ENCODE results near the gene OTUD3. TPM values are rescaled to one million over a fixed set of nuclear protein-coding genes. Genes with fewer than 3 reads are reported as not detected.

OTUD3 gene
- total and polyA plus RNA-seq, 12 donors: 1.2 to 5.7 (median 3.9) TPM

- Histone ChIP-seq H3K27me3 (no peaks in the 10 kb centered on the region), H3K4me1 (no peaks in the 10 kb centered on the region), H3K36me3 (peaks cover 0 to 100% (median 24%) of the 10 kb centered on the region in 9 donors), H3K9me3 (no peaks in the 10 kb centered on the region), H3K4me3 (no peak overlapping the region), H3K27ac (no peak overlapping the region)
- intact Hi-C loops (cut with DNase I): no loop called here
- DNase-seq (no peak), ATAC-seq (no peak)
- WGBS, 2 donors: 97% methylated on average over 7 of the region's 7 CpGs
- TF ChIP-seq, protein P1, sequence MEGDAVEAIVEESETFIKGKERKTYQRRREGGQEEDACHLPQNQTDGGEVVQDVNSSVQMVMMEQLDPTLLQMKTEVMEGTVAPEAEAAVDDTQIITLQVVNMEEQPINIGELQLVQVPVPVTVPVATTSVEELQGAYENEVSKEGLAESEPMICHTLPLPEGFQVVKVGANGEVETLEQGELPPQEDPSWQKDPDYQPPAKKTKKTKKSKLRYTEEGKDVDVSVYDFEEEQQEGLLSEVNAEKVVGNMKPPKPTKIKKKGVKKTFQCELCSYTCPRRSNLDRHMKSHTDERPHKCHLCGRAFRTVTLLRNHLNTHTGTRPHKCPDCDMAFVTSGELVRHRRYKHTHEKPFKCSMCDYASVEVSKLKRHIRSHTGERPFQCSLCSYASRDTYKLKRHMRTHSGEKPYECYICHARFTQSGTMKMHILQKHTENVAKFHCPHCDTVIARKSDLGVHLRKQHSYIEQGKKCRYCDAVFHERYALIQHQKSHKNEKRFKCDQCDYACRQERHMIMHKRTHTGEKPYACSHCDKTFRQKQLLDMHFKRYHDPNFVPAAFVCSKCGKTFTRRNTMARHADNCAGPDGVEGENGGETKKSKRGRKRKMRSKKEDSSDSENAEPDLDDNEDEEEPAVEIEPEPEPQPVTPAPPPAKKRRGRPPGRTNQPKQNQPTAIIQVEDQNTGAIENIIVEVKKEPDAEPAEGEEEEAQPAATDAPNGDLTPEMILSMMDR (IDR thresholded peaks at IDR 0.05): no peak
Observed at GRCh38 chr1:19903621-19904020, 21.4 kb downstream of the OTUD3 start.

DNA sequence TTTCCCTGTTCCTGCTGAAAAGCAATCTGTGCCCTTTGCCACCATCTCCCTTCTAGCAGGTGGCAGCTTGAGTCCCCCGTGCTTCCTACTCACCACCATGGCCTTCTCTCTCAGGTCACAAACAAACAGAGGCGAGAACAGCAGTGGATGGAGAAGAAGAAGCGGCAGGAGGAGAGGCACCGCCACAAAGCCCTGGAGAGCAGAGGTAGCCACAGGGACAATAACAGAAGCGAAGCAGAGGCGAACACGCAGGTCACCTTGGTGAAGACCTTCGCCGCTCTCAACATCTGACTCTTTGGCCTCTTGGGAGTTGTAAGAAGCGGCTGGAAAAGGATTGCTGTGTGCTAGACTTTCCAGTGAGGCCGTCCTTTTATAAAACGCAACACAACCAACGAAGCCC, 25.3 kb downstream of the OTUD3 start:
- Histone ChIP-seq H3K36me3 (peaks cover 0 to 100% (median 22%) of the 10 kb centered on the region in 9 donors), H3K4me1 (no peaks in the 10 kb centered on the region)
- 93 to 97% methylated on average over 13 of the region's 13 CpGs for WGBS, 2 donors

GRCh38 chr1:19909392-19909791, 27.2 kb downstream of the OTUD3 start:
- WGBS, 2 donors: 90 to 92% methylated on average over 5 of the region's 5 CpGs
- TF ChIP-seq, protein P1 (IDR thresholded peaks at IDR 0.05): no peak
- DNase-seq: no peak
- H3K27me3 ChIP-seq: no peaks in the 10 kb centered on the region
- H3K36me3 ChIP-seq: peaks cover 0 to 100% (median 25%) of the 10 kb centered on the region in 9 donors
- ATAC-seq: no peak
- no peaks in the 10 kb centered on the region for H3K4me1 ChIP-seq
- no peak overlapping the region for H3K27ac ChIP-seq
- no peak overlapping the region for H3K4me3 ChIP-seq
- no peaks in the 10 kb centered on the region for H3K9me3 ChIP-seq
- intact Hi-C loops (cut with DNase I): loop anchor here in 1 of 10 donors (5.0 kb wide), 1 partner anchor 48 kb away; no protein-coding TSS in a partner anchor

More for the DNA sequence above, 25.3 kb downstream of the OTUD3 start:
- intact Hi-C loops (cut with DNase I): loop anchor here in 1 of 10 donors (5.0 kb wide), 1 partner anchor 50 kb away; no protein-coding TSS in a partner anchor
- Histone ChIP-seq H3K9me3 (no peaks in the 10 kb centered on the region), H3K27me3 (no peaks in the 10 kb centered on the region), H3K27ac (no peak overlapping the region), H3K4me3 (no peak overlapping the region)
- DNase-seq: no peak
- no peak for ATAC-seq
- TF ChIP-seq, protein P1 (IDR thresholded peaks at IDR 0.05): no peak

- no peaks in the 10 kb centered on the region for H3K27me3 ChIP-seq
- H3K36me3 ChIP-seq: peaks cover 0 to 99% (median 22%) of the 10 kb centered on the region in 9 donors
- no peaks in the 10 kb centered on the region for H3K4me1 ChIP-seq
- ATAC-seq (no peak), DNase-seq (no peak)
- TF ChIP-seq, protein P1 (IDR thresholded peaks at IDR 0.05): no peak
- intact Hi-C loops (cut with DNase I): loop anchor here in 1 of 10 donors (5.0 kb wide), 1 partner anchor 47 kb away; no protein-coding TSS in a partner anchor
- H3K9me3 ChIP-seq: no peaks in the 10 kb centered on the region
- WGBS, 2 donors: 86 to 93% methylated on average over 3 of the region's 3 CpGs
- no peak overlapping the region for H3K4me3 ChIP-seq
- no peak overlapping the region for H3K27ac ChIP-seq
Observed at GRCh38 chr1:19909971-19910370, 27.8 kb downstream of the OTUD3 start.
